GM12892 (cell line): ENCODE results near the gene DAPK1.

Source experiments
- POLR2A ChIP-seq: IDR thresholded peaks from 2 replicates; pipeline ENCODE4 v1.6.1; 2011; ENCODE audit warnings: low read depth, low read length, control low read depth
- POLR2AphosphoS5 ChIP-seq: IDR thresholded peaks from 2 replicates; pipeline ENCODE4 v1.6.1; 2011; ENCODE audit warnings: low read depth, low read length, control low read depth

DNA sequence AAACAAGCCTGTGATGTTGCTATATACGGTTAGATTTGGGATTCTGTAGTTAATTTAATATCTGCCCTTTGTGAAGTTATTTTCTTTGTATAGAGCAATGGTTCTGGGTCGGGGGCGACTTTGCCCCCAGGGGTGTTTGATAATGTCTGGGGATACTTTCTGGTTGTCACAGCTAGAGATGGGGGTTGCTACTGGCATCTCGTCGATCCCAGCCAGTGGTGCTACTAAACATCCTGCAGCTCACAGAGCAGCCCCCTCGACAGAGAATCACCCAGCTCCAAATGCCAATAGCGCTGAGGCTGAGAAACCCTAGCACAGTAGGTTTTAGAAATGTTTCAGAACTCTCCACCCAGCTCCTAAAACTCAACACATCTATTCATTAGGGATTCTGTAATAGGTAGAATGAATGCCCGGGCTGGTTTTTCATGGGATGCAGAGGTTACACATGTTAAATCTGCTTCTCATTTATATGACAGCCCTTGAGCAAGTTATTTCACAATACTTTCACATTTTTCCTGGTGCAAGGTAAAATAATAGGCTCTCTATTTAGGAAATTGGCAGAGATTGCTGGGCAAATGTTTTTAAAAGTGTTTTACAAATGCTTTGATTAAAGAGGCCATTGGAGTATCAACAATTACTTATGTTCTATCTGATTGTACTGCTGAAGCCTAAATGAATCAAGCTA is 153.1 kb downstream of the DAPK1 start:
- TF ChIP-seq POLR2AphosphoS5: no peak
- TF ChIP-seq POLR2A: no peak
